Esophagus mucosa (tissue), 1 donor: Measurements from ENCODE around the gene ST3GAL4. TPM values are rescaled to one million over a fixed set of nuclear protein-coding genes. Genes with fewer than 3 reads are reported as not detected.
A peak's percentile ranks its signal among the peaks of the same experiment; 100 is the strongest.

Experiments used
- ATAC-seq: fragments of 200-7000 bp; cut with Tn5 transposase; one replicate; pipeline ENCODE4 v1.9.1; 2020
- total RNA-seq: library from RNA; stranded (reverse); gene quantifications from one replicate; pipeline ENCODE4 v1.2.4, GENCODE V29; 2023
- donor health status: DM: yes; HTN: yes; CAD: no.

The ST3GAL4 gene
- total RNA-seq, 1 donor from 2014 or later = 54.2 TPM

- no peak for ATAC-seq
Measured at GRCh38 chr11:126430581-126431335, 75.3 kb downstream of the ST3GAL4 start.

DNA sequence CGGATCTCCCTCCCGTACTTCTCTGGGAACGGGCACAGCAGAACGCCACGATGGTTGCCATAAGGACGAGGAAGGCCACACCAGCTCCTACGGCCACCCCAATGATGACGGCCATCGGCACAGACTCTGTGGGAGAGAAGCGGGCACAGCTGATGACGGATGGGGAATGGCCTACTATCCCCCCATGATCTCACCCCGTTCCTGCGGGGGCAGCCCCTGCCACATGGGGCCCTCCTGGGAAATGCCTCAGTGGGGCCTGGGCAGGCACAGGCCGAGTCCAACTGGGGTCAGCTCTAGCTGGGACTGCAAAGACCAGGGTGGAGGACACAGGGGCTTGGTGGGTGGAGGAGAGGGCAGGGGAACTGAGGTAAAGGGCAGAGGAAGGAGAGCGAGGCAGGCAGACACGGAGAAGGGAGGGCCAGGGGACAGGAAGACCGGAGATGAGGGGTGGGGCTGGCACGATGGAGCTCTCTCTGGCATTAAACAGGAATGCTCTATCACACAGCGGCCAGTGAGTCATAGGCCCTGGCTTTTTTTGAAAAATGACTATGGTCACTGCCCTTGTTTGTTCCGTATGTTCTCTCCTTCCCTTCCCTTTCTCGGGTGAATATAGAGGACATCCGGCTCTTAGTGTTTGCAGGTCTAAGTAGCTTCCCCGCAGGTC is 76.0 kb downstream of the ST3GAL4 start:
- peak; percentile 66 for ATAC-seq

DNA sequence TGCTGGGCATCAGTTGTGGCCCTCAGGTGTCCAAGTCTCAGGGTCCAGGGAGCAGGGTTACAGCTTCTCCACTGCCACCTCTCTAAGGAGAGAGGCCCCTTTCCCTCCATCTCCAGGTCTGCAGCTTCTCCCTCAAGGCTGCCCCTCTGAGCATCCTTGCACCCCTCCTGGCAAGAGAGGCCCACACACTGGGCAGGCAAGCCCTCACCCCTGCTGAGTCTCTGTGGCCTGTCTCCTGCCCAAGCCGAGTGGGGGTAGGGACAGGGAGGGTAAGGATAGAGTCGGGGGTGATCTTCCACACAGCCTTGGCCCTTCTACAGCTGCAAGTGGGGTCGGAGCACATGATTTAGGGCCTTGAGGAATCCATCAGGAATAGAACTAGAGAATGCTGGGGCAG is 76.6 kb downstream of the ST3GAL4 start:
- no peak for ATAC-seq

GRCh38 chr11:126432525-126432924 is 77.0 kb downstream of the ST3GAL4 start:
- ATAC-seq = no peak

GRCh38 chr11:126433244-126433846 is 77.9 kb downstream of the ST3GAL4 start:
- no peak for ATAC-seq

- no peak for ATAC-seq
Measured at GRCh38 chr11:126433989-126434949, 78.8 kb downstream of the ST3GAL4 start.

DNA sequence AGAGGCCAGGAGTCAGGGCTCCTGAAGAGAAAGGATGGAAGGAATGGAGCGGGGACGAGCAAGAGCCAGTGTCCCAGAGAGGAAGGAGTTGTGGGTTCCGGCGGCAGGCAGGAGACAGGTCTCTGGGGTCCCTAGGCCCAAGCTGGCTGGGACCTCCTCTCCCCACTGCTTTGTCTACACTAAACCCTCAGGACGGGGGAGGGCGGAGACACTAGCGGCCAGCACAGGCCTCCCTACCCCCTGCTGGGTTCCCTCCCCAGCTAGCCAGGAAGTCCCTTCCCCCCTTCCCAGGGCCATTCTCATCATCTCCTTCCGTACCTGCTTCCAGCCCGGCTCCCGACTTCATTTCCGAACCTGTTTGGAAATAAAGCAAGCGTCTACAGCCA is 79.5 kb downstream of the ST3GAL4 start:
- ATAC-seq = no peak

DNA sequence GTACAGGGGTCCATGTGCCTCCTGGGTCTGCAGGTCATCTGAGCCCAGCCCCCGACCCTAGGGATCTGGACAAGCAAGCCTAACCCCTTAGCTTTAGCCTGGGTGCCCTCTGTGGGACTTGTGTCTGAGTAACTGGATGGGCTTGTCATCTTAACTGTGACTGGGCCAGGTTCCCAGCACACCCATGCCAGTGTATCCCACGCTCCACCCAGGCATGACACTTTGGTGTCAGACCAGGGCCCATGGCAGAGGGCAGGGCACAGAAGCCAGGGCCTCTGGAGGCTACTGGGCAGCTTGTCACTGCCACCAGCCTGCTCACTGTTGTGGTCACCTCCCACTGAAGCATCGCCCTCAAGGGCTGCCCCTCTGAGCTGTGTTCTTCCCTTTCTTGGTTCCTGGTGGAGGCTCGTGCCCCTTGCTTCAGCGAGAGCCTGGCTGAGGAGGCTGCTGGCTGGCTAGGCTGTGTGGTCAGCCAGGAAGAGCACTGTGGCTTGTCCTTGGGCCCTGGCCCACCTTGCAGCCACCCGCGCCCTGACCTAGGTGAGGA is 80.8 kb downstream of the ST3GAL4 start:
- peak; percentile 38 for ATAC-seq

GRCh38 chr11:126437731-126438130 is 82.2 kb downstream of the ST3GAL4 start:
- ATAC-seq = no peak

GRCh38 chr11:126438272-126438671 is 82.8 kb downstream of the ST3GAL4 start:
- no peak for ATAC-seq

- ATAC-seq = no peak
Measured at GRCh38 chr11:126438691-126439090, 83.2 kb downstream of the ST3GAL4 start.

DNA sequence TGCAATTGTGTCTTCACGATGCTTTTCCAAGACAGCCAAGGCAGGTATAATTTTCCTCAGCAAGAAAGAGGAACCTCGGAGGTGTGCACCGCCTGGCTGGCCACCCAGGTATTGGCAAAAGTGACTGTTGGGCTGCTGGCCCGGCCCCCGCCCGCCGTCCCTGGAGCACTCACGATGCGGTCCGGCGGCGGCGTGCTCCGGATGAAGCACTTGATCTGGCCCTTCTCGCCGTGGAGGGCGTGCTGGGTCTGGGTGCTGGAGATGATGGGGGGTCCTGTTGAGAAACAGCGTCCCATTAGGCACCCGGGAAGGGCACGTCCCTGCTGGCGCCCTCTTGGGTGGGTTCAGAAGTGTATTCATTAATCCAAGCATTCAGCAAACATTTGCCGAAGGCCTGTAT is 84.8 kb downstream of the ST3GAL4 start:
- ATAC-seq = no peak

- ATAC-seq = peak; percentile 78
Measured at GRCh38 chr11:126440792-126441514, 85.5 kb downstream of the ST3GAL4 start.

DNA sequence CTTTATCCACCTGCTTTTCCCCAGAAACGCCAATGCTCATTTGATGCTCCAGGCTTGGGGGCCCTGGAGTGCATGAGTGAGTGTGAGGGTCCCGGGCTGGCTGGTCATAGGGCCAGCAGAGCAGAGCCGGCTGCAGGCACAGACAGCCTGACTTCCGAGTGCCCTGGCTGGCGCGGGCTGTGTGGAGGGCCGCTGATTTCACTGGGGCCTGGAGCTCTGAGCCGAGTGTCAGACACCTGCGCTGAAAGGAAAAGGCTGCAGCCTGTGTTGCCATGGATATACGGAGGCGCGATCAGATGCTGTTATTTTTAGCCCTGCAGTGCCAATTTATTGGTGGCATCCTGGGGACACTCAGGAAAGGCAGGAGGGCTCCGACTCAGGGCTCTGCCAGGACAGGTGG is 87.6 kb downstream of the ST3GAL4 start:
- no peak for ATAC-seq

DNA sequence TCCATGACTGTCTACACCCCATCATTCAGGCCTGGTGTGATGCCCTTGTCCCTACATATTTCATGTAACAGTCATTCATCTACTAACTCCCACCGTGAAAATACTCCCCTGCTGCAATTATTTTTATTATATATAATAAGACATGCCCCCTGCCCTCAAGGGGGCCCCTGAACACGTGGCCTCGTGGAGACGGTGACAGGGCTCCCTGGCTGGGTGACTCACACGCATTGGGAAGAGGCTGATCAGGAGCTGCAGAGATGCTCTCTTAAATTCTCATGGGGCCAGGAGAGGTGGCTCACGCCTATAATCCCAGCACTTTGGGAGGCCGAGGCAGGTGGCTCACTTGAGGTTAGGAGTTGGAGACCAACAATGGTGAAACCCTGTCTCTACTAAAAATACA is 88.6 kb downstream of the ST3GAL4 start:
- no peak for ATAC-seq

GRCh38 chr11:126446581-126446980 is 91.1 kb downstream of the ST3GAL4 start:
- no peak for ATAC-seq

GRCh38 chr11:126450198-126450597 is 94.7 kb downstream of the ST3GAL4 start:
- ATAC-seq = no peak

DNA sequence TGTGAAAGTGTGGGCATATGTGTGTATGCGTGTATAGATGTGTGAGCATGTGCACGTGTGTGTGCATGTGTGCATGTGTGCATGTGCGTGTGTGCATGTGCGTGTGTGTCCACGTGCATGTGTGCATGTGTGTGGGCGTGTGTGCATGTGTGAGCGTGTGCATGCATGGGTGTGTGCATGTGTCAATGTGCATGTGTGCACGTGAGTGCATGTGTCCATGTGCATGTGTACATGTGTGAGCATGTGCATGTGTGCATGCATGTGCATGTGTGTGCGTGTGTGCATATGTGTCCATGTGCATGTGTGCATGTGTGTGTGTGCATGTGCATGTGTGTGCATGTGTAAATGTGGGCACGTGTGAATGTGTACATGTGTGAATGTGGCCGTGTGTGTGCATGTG is 95.3 kb downstream of the ST3GAL4 start:
- ATAC-seq = no peak

DNA sequence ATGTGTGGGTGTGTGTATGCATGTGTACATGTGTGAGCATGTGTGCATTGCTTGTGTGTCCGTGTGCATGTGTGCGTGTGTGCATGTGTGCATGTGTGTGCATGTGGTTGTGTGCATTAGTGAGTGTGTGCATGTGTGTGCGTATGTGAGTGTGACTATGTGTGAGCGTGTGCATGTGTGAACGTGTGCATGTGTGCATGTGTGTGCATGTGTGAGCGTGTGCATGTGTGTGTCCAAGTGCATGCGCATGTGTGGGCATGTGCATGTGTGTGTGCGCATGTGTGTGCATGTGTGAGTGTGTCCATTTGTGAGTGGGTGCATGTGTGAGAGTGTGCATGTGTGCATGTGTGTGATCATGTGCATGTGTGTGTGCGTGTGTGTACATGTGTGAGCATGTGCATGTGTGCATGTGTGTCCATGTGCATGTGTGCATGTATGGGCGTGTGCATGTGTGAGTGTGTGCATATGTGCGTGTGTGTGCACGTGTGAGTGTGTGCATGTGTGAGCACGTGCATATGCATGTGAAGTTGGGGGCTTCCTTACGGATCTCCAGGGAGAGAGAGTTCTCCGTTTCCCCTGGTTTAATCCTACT is 95.8 kb downstream of the ST3GAL4 start:
- no peak for ATAC-seq

DNA sequence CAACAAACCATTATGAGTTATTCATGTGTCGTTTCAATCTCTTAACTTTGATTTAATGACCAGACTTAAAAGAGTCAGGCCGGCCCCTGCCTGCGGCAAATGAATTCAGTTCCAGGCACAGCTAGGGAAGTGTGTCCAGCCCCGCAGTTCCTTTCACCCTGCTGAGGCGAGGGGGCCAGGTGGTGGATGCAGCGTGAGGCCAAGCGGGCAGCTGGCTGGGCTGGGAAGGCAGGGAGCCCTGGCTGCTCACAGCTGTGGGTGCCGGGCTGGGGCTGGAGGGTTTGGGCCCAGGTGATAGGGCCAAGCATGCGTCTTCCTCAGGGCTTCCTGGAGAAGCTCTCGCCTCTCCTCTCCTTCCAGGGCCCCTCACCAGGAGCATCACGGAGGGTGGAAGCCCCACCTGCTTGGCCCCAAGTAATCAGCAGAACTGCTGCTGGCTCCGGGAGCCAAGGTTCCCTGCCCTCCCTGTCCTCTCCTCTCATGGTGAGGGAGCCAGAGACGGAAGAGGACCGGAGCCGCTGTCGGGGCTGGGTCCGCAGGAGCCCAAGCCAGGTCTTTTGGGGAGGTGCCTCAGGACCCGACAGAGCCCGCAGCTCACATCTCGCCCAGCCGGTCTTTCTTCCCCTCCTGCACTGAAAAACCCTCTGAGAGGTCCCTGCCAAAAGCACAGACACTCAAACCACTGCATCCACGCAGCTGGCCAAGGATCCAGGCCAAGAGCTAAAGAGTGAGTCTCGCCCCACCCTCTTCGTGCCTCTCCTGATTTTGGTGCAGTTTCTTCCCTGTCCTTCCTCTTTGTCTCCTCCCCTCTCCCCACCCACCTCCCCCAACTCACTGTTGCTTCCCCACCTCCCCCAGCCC is 97.0 kb downstream of the ST3GAL4 start:
- ATAC-seq = peak; percentile 12
